Activated T-helper 2 cell treated with anti-CD3 and anti-CD28 coated beads, Interferon-gamma antibody, Interleukin-2, Interleukin-4, amounts not matched to agents 10 μg/mL and 5 μg/mL and 100 μg/mL, durations not matched to agents 14 hours and 24 hours and 36 hours (primary cell): ENCODE measurements around the gene TMEM131. TPM values are rescaled to one million over a fixed set of nuclear protein-coding genes. Genes with fewer than 3 reads are reported as not detected.

Source experiments
- total RNA-seq: library from RNA; stranded (reverse); gene quantifications from 2 replicates; pipeline ENCODE4 v1.2.3, GENCODE V29; 2022

TMEM131 gene
- total RNA-seq, 1 donor from 2014 or later: 39.3 TPM

Other genes starting within 250 kb of the TMEM131 start
- gene VWA3B, start 91.2 kb upstream of the TMEM131 start, total RNA-seq: not detected in 2 replicates